Astrocyte of the spinal cord (primary cell): ENCODE measurements around the gene OMG.
"Not testable (repeated sequence)": the region's sequence is repeated elsewhere in the genome, so short reads cannot be mapped to it uniquely, and the experiment has no call there.

Experiments used
- DNase-seq: peaks from one replicate; pipeline ENCODE4 v3.0.0; 2011; ENCODE audit warnings: low read depth, low spot score
- H3K4me3 ChIP-seq: 2 replicates; pipeline ENCODE4 v1.5.1; 2011; ENCODE audit warnings: low read depth, mild to moderate bottlenecking, low read length, moderate library complexity
- CTCF ChIP-seq: IDR thresholded peaks from 2 replicates; pipeline ENCODE4 v1.5.1; 2012; ENCODE audit warnings: low read depth, mild to moderate bottlenecking, low read length, inconsistent platforms
- in situ Hi-C: cut with HindIII; loops from 2 replicates; pipeline ENCODE4 v1.10.0; 2017; ENCODE audit warnings: low sequenced_read_pairs

Gene OMG

GRCh38 chr17:31269578-31269983 is 27.5 kb downstream of the OMG start:
- peak; percentile 93 for DNase-seq
- in situ Hi-C loops = no loop called here
- no peak overlapping the region for H3K4me3 ChIP-seq
- TF ChIP-seq CTCF = no peak

- in situ Hi-C loops = no loop called here
- no peak overlapping the region for H3K4me3 ChIP-seq
- DNase-seq = no peak
- no peak for TF ChIP-seq CTCF
Observed at GRCh38 chr17:31269036-31269577, 27.9 kb downstream of the OMG start.

- in situ Hi-C loops = no loop called here
- H3K4me3 ChIP-seq = no peak overlapping the region
- no peak for TF ChIP-seq CTCF
- DNase-seq = no peak
Observed at GRCh38 chr17:31266042-31266441, 31.0 kb downstream of the OMG start.

- H3K4me3 ChIP-seq, DNase-seq, in situ Hi-C loops: not testable (repeated sequence)
Observed at GRCh38 chr17:31262923-31263322, 34.1 kb downstream of the OMG start.

GRCh38 chr17:31261601-31262000 is 35.4 kb downstream of the OMG start:
- no peak for DNase-seq

GRCh38 chr17:31260151-31260550 is 36.9 kb downstream of the OMG start:
- TF ChIP-seq CTCF = no peak
- H3K4me3 ChIP-seq = no peak overlapping the region
- in situ Hi-C loops = no loop called here
- DNase-seq = no peak

More at GRCh38 chr17:31261601-31262000, 35.4 kb downstream of the OMG start:
- no peak for TF ChIP-seq CTCF
- in situ Hi-C loops = no loop called here
- H3K4me3 ChIP-seq = no peak overlapping the region

- H3K4me3 ChIP-seq = no peak overlapping the region
- in situ Hi-C loops = no loop called here
- no peak for DNase-seq
- TF ChIP-seq CTCF = no peak
Observed at GRCh38 chr17:31256936-31257335, 40.1 kb downstream of the OMG start.
